Measurements from ENCODE around the gene ABCA9. TPM values are rescaled to one million over a fixed set of nuclear protein-coding genes. Genes with fewer than 3 reads are reported as not detected.
A peak's percentile ranks its signal among the peaks of the same experiment; 100 is the strongest.

The ABCA9 gene
- total RNA-seq, 1 experiment from 2014 or later = not detected

DNA sequence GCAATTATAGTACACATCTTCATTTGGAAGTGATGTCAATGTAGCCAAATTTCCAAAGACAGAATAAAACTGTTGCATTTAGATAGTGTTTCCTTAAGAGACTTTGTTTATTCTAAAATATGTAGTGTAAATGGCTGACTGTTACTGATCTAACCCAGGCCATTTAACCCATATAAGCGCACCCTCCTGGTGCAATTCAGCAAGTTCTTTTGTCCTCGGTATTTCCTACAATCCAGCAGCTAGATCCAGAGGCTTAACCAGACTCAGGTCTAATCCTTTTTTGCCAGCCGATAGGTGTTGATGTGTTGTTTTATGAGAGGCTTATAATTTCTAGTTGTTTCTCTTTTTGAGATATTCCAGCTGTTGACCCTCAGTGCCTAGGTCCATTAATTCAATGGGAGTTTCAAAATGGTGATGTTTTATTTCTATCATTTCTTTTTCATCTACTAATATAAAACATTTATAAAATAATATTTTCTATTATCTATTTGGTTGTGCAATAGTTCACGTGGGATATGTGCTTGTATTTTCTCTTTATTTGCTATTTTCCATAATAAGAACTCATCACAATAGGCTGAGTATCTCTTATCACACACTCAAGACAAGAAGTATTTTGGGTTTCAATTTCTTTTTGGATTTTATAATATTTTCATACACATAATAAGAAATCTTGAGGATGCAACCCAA is 14.5 kb downstream of the ABCA9 start:
- no peaks in the 10 kb centered on the region for H3K27me3 Mint-ChIP-seq (ENCODE audit: low read depth)
- H3K9me3 Mint-ChIP-seq = no peaks in the 10 kb centered on the region
- DNase-seq (ENCODE audit: low spot score) (no peak), ATAC-seq (peak; percentile 68)
- H3K4me1 Mint-ChIP-seq = no peaks in the 10 kb centered on the region
- no peak overlapping the region for H3K27ac Mint-ChIP-seq
- ChIA-PET POLR2A (no interaction called here), CTCF (no interaction called here)
- H3K36me3 Mint-ChIP-seq = no peaks in the 10 kb centered on the region
- TF ChIP-seq NR3C1 (CRISPR knock-in tag; conservative IDR thresholded peaks at IDR 0.05; ENCODE audit: low read depth) (no peak), SP1 (CRISPR knock-in tag; conservative IDR thresholded peaks at IDR 0.05) (no peak), ZNF219 (CRISPR knock-in tag; IDR thresholded peaks at IDR 0.05; ENCODE audit: borderline replicate concordance) (no peak)
- TF ChIP-seq, protein P1, sequence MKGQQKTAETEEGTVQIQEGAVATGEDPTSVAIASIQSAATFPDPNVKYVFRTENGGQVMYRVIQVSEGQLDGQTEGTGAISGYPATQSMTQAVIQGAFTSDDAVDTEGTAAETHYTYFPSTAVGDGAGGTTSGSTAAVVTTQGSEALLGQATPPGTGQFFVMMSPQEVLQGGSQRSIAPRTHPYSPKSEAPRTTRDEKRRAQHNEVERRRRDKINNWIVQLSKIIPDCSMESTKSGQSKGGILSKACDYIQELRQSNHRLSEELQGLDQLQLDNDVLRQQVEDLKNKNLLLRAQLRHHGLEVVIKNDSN (CRISPR knock-in tag; IDR thresholded peaks at IDR 0.05) = no peak
- TF ChIP-seq, protein P2, sequence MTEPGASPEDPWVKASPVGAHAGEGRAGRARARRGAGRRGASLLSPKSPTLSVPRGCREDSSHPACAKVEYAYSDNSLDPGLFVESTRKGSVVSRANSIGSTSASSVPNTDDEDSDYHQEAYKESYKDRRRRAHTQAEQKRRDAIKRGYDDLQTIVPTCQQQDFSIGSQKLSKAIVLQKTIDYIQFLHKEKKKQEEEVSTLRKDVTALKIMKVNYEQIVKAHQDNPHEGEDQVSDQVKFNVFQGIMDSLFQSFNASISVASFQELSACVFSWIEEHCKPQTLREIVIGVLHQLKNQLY (CRISPR knock-in tag; IDR thresholded peaks at IDR 0.05) = no peak
- H3K4me3 Mint-ChIP-seq = no peak overlapping the region

DNA sequence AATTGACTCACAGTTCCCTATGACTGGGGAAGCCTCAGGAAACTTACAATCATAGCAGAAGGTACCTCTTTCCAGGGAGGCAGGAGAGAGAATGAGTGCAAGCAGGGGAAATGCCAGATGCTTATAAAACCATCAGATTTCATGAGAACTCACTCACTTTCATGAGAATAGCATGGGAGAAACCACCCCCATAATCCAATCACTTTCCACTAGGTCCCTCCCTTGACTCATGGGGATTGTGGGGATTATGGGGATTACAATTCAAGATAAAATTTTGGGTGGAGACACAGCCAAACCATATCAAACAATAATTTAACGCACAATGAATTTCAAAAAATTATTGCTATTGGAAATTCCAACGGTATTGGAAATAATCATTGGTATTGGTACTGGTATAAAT is 15.1 kb downstream of the ABCA9 start:
- H3K36me3 Mint-ChIP-seq = no peaks in the 10 kb centered on the region
- H3K4me3 Mint-ChIP-seq = no peak overlapping the region
- ChIA-PET CTCF (no interaction called here), POLR2A (no interaction called here)
- no peak for DNase-seq (ENCODE audit: low spot score)
- no peaks in the 10 kb centered on the region for H3K9me3 Mint-ChIP-seq
- no peak for ATAC-seq
- H3K27me3 Mint-ChIP-seq (ENCODE audit: low read depth) = no peaks in the 10 kb centered on the region
- H3K4me1 Mint-ChIP-seq = no peaks in the 10 kb centered on the region
- H3K27ac Mint-ChIP-seq = no peak overlapping the region
- no peak for TF ChIP-seq ZNF416 (CRISPR knock-in tag; IDR thresholded peaks at IDR 0.05)
- TF ChIP-seq, protein P3, sequence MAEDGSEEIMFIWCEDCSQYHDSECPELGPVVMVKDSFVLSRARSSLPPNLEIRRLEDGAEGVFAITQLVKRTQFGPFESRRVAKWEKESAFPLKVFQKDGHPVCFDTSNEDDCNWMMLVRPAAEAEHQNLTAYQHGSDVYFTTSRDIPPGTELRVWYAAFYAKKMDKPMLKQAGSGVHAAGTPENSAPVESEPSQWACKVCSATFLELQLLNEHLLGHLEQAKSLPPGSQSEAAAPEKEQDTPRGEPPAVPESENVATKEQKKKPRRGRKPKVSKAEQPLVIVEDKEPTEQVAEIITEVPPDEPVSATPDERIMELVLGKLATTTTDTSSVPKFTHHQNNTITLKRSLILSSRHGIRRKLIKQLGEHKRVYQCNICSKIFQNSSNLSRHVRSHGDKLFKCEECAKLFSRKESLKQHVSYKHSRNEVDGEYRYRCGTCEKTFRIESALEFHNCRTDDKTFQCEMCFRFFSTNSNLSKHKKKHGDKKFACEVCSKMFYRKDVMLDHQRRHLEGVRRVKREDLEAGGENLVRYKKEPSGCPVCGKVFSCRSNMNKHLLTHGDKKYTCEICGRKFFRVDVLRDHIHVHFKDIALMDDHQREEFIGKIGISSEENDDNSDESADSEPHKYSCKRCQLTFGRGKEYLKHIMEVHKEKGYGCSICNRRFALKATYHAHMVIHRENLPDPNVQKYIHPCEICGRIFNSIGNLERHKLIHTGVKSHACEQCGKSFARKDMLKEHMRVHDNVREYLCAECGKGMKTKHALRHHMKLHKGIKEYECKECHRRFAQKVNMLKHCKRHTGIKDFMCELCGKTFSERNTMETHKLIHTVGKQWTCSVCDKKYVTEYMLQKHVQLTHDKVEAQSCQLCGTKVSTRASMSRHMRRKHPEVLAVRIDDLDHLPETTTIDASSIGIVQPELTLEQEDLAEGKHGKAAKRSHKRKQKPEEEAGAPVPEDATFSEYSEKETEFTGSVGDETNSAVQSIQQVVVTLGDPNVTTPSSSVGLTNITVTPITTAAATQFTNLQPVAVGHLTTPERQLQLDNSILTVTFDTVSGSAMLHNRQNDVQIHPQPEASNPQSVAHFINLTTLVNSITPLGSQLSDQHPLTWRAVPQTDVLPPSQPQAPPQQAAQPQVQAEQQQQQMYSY (CRISPR knock-in tag; IDR thresholded peaks at IDR 0.05) = no peak
- TF ChIP-seq, protein P4, sequence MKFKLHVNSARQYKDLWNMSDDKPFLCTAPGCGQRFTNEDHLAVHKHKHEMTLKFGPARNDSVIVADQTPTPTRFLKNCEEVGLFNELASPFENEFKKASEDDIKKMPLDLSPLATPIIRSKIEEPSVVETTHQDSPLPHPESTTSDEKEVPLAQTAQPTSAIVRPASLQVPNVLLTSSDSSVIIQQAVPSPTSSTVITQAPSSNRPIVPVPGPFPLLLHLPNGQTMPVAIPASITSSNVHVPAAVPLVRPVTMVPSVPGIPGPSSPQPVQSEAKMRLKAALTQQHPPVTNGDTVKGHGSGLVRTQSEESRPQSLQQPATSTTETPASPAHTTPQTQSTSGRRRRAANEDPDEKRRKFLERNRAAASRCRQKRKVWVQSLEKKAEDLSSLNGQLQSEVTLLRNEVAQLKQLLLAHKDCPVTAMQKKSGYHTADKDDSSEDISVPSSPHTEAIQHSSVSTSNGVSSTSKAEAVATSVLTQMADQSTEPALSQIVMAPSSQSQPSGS (CRISPR knock-in tag; IDR thresholded peaks at IDR 0.05; ENCODE audit: borderline replicate concordance, low read depth) = no peak
- TF ChIP-seq, protein P5, sequence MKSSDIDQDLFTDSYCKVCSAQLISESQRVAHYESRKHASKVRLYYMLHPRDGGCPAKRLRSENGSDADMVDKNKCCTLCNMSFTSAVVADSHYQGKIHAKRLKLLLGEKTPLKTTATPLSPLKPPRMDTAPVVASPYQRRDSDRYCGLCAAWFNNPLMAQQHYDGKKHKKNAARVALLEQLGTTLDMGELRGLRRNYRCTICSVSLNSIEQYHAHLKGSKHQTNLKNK (CRISPR knock-in tag; IDR thresholded peaks at IDR 0.05) = no peak
- no peak for TF ChIP-seq CREM (CRISPR knock-in tag; IDR thresholded peaks at IDR 0.05)
- TF ChIP-seq JUN (CRISPR knock-in tag; IDR thresholded peaks at IDR 0.05) = no peak
- no peak for TF ChIP-seq ZNF396 (CRISPR knock-in tag; IDR thresholded peaks at IDR 0.05; ENCODE audit: borderline replicate concordance)
- TF ChIP-seq CREB1 (CRISPR knock-in tag; IDR thresholded peaks at IDR 0.05) = no peak
- TF ChIP-seq, protein P6, sequence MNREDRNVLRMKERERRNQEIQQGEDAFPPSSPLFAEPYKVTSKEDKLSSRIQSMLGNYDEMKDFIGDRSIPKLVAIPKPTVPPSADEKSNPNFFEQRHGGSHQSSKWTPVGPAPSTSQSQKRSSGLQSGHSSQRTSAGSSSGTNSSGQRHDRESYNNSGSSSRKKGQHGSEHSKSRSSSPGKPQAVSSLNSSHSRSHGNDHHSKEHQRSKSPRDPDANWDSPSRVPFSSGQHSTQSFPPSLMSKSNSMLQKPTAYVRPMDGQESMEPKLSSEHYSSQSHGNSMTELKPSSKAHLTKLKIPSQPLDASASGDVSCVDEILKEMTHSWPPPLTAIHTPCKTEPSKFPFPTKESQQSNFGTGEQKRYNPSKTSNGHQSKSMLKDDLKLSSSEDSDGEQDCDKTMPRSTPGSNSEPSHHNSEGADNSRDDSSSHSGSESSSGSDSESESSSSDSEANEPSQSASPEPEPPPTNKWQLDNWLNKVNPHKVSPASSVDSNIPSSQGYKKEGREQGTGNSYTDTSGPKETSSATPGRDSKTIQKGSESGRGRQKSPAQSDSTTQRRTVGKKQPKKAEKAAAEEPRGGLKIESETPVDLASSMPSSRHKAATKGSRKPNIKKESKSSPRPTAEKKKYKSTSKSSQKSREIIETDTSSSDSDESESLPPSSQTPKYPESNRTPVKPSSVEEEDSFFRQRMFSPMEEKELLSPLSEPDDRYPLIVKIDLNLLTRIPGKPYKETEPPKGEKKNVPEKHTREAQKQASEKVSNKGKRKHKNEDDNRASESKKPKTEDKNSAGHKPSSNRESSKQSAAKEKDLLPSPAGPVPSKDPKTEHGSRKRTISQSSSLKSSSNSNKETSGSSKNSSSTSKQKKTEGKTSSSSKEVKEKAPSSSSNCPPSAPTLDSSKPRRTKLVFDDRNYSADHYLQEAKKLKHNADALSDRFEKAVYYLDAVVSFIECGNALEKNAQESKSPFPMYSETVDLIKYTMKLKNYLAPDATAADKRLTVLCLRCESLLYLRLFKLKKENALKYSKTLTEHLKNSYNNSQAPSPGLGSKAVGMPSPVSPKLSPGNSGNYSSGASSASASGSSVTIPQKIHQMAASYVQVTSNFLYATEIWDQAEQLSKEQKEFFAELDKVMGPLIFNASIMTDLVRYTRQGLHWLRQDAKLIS (CRISPR knock-in tag; IDR thresholded peaks at IDR 0.05; ENCODE audit: borderline replicate concordance) = no peak
- TF ChIP-seq NFYB (CRISPR knock-in tag; conservative IDR thresholded peaks at IDR 0.05; ENCODE audit: low read depth) = no peak
- TF ChIP-seq, protein P1 (CRISPR knock-in tag; IDR thresholded peaks at IDR 0.05) = no peak
- TF ChIP-seq ZNF423 (CRISPR knock-in tag; IDR thresholded peaks at IDR 0.05) = no peak
- TF ChIP-seq, protein P7, sequence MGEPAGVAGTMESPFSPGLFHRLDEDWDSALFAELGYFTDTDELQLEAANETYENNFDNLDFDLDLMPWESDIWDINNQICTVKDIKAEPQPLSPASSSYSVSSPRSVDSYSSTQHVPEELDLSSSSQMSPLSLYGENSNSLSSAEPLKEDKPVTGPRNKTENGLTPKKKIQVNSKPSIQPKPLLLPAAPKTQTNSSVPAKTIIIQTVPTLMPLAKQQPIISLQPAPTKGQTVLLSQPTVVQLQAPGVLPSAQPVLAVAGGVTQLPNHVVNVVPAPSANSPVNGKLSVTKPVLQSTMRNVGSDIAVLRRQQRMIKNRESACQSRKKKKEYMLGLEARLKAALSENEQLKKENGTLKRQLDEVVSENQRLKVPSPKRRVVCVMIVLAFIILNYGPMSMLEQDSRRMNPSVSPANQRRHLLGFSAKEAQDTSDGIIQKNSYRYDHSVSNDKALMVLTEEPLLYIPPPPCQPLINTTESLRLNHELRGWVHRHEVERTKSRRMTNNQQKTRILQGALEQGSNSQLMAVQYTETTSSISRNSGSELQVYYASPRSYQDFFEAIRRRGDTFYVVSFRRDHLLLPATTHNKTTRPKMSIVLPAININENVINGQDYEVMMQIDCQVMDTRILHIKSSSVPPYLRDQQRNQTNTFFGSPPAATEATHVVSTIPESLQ (CRISPR knock-in tag; IDR thresholded peaks at IDR 0.05) = no peak
- TF ChIP-seq SMAD3 (CRISPR knock-in tag; IDR thresholded peaks at IDR 0.05; ENCODE audit: borderline replicate concordance) = no peak
- no peak for TF ChIP-seq NR3C1 (CRISPR knock-in tag; conservative IDR thresholded peaks at IDR 0.05; ENCODE audit: low read depth)
- no peak for TF ChIP-seq ZBTB21 (CRISPR knock-in tag; IDR thresholded peaks at IDR 0.05; ENCODE audit: borderline replicate concordance)
